Thyroid gland (tissue), 4 donors: ENCODE results near the gene SLC36A2. TPM values are rescaled to one million over a fixed set of nuclear protein-coding genes. Genes with fewer than 3 reads are reported as not detected.

Experiments
- DNase-seq, 2 donors: peaks; one replicate each; pipeline ENCODE4 v3.0.0-alpha.2; 2019
- H3K27ac ChIP-seq, 3 donors: fragments of 200-600 bp; sonication (generic); 1 replicate in 2 of 3; 2 replicates in 1 of 3; pipeline ENCODE4 v1.5.1; 2016 to 2019; ENCODE audit warnings: mild to moderate bottlenecking in 1 of 3, moderate library complexity in 1 of 3
- H3K27me3 ChIP-seq: fragments of 200-600 bp; sonication (generic); one replicate; pipeline ENCODE4 v1.5.1; 2019
- H3K36me3 ChIP-seq, 2 donors: fragments of 200-600 bp; sonication (generic); one replicate each; pipeline ENCODE4 v1.5.1; 2016 to 2019
- H3K4me1 ChIP-seq, 2 donors: fragments of 200-600 bp; sonication (generic); one replicate each; pipeline ENCODE4 v1.5.1; 2017 to 2019
- H3K4me3 ChIP-seq, 3 donors: fragments of 200-600 bp; sonication (generic); replicated peaks in 1 of 3; 1 replicate in 2 of 3; 2 replicates in 1 of 3; pipeline ENCODE4 v1.5.1; 2016; ENCODE audit warnings: mild to moderate bottlenecking in 1 of 3
- H3K9me3 ChIP-seq: fragments of 200-600 bp; sonication (generic); one replicate; pipeline ENCODE4 v1.5.1; 2017
- POLR2A ChIP-seq, 2 donors: fragments of 450-650 bp; IDR thresholded peaks; one replicate each; pipeline ENCODE4 v1.6.1; 2017; ENCODE audit warnings: antibody characterized with exemption in 2 of 2, mild to moderate bottlenecking in 2 of 2, moderate library complexity in 1 of 2
- WGBS, 2 donors: methylation state at CpG; one replicate each; pipeline ENCODE4 v1.1.5; 2017; 5-methylcytosine and 5-hydroxymethylcytosine counted together
- intact Hi-C: fragments of 100-400 bp; cut with DNase I; formaldehyde crosslinking; loops from one replicate; pipeline ENCODE4 v1.15.1; 2023
- total RNA-seq, 4 donors: library from RNA; depleted of rRNA; stranded (reverse); fragments of >200 nt; gene quantifications; one replicate each; pipeline ENCODE4 v1.2.3, GENCODE V29; 2016
- TF ChIP-seq, protein P1 (sequence below), 6 experiments: fragments of 200-600 bp in 3 of 6; fragments of 450-650 bp in 3 of 6; sonication (generic) in 3 of 6; IDR thresholded peaks; one replicate each; pipeline ENCODE4 v1.5.1; 2016 to 2019; ENCODE audit warnings: antibody characterized with exemption in 6 of 6, mild to moderate bottlenecking in 2 of 6, inconsistent platforms in 1 of 6, moderate library complexity in 1 of 6

SLC36A2 gene
- total RNA-seq, 4 donors from 2014 or later: not detected

DNA sequence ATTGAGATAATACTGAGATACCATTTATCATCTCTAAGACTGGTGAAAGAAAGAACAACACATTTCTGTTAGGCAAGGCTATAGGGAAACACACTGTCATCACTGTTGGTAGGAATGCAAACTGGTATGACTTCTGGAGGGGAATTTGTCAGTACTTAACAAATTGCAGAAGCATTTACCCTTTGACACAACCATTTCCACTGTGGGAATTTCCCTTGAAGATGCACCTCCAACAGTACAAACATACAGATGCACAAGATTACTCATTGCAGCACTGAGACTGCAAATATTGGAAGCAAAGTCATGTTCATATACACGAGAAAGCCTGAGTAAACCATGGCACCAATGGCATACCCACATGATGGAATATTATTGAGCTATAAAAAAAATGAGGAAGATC is 76.8 kb downstream of the SLC36A2 start:
- intact Hi-C loops: no loop called here
- DNase-seq: no peak
- Histone ChIP-seq H3K27me3 (no peaks in the 10 kb centered on the region), H3K9me3 (no peaks in the 10 kb centered on the region), H3K36me3 (peaks cover 12 to 14% of the 10 kb centered on the region in 2 donors), H3K4me3 (no peak overlapping the region), H3K27ac (no peak overlapping the region), H3K4me1 (no peaks in the 10 kb centered on the region)
- 90 to 93% methylated on average over 1 of the region's 1 CpG for WGBS, 2 donors
- TF ChIP-seq POLR2A (IDR thresholded peaks at IDR 0.05): no peak
- TF ChIP-seq, protein P1, sequence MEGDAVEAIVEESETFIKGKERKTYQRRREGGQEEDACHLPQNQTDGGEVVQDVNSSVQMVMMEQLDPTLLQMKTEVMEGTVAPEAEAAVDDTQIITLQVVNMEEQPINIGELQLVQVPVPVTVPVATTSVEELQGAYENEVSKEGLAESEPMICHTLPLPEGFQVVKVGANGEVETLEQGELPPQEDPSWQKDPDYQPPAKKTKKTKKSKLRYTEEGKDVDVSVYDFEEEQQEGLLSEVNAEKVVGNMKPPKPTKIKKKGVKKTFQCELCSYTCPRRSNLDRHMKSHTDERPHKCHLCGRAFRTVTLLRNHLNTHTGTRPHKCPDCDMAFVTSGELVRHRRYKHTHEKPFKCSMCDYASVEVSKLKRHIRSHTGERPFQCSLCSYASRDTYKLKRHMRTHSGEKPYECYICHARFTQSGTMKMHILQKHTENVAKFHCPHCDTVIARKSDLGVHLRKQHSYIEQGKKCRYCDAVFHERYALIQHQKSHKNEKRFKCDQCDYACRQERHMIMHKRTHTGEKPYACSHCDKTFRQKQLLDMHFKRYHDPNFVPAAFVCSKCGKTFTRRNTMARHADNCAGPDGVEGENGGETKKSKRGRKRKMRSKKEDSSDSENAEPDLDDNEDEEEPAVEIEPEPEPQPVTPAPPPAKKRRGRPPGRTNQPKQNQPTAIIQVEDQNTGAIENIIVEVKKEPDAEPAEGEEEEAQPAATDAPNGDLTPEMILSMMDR (IDR thresholded peaks at IDR 0.05): no peak

DNA sequence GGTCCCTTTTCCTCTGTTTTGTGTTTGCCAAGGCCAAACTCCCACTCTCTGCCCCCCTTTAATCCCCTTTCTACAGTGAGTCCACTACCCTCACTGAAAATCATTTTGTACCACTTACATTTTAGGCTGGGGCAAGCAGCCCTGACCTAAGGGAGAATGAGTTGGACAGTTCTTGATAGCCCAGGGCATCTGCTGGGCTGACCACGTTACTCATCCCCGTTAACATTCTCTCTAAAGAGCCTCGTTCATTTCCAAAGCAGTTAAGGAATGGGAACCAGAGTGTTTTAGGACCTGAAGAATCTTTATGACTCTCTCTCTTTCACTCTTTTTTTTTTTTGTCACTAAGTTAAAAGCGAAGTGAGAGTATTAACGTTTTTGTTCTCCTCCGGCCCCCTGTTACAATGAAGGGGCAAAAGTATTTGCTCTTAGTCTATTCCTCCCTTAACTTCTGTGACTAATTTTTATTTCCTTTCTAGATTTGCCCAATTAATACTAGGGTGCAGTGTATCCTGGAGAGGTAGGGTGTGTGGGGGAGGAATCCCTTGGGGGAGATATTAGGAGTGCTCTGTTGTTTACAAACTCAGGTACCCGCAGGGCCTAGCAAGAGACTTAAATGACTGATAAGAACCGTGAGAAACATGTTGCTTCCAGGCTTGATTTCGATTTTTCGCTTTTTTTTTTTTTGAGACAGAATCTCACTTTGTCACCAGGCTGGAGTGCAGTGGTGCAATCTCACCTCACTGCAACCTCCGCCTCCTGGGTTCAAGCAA is 79.7 kb downstream of the SLC36A2 start:
- WGBS, 2 donors: 92 to 93% methylated on average over 11 of the region's 11 CpGs
- Histone ChIP-seq H3K9me3 (no peaks in the 10 kb centered on the region), H3K36me3 (peaks cover 12 to 14% of the 10 kb centered on the region in 2 donors), H3K4me3 (no peak overlapping the region), H3K27ac (no peak overlapping the region), H3K27me3 (no peaks in the 10 kb centered on the region), H3K4me1 (no peaks in the 10 kb centered on the region)
- intact Hi-C loops: no loop called here
- TF ChIP-seq, protein P1 (IDR thresholded peaks at IDR 0.05): no peak
- TF ChIP-seq POLR2A (IDR thresholded peaks at IDR 0.05): no peak
- no peak for DNase-seq

Other genes starting within 250 kb of the SLC36A2 start
- 100 to 1,000 TPM; 122 to 283 (median 180) TPM for gene ANXA6, start 189.8 kb downstream of the SLC36A2 start, total RNA-seq
- 10 to 100 TPM; 13.5 to 51.6 (median 18.3) TPM for gene CCDC69, start 123.5 kb downstream of the SLC36A2 start, total RNA-seq
- gene GM2A, start 94.4 kb downstream of the SLC36A2 start, total RNA-seq: 10 to 100 TPM; 15.4 to 23.8 (median 18.8) TPM
- not detected for gene SLC36A3, start 43.8 kb downstream of the SLC36A2 start, total RNA-seq
- gene SLC36A1, start 100.0 kb upstream of the SLC36A2 start, total RNA-seq: 1 to 10 TPM; 4.5 to 7.5 (median 5.9) TPM
- under 1 TPM in 3 of 4 donors, not detected in 1; 0.11 to 0.54 (median 0.13) TPM for gene FAT2, start 243.8 kb upstream of the SLC36A2 start, total RNA-seq